ENCODE results near the gene JUND.

DNA sequence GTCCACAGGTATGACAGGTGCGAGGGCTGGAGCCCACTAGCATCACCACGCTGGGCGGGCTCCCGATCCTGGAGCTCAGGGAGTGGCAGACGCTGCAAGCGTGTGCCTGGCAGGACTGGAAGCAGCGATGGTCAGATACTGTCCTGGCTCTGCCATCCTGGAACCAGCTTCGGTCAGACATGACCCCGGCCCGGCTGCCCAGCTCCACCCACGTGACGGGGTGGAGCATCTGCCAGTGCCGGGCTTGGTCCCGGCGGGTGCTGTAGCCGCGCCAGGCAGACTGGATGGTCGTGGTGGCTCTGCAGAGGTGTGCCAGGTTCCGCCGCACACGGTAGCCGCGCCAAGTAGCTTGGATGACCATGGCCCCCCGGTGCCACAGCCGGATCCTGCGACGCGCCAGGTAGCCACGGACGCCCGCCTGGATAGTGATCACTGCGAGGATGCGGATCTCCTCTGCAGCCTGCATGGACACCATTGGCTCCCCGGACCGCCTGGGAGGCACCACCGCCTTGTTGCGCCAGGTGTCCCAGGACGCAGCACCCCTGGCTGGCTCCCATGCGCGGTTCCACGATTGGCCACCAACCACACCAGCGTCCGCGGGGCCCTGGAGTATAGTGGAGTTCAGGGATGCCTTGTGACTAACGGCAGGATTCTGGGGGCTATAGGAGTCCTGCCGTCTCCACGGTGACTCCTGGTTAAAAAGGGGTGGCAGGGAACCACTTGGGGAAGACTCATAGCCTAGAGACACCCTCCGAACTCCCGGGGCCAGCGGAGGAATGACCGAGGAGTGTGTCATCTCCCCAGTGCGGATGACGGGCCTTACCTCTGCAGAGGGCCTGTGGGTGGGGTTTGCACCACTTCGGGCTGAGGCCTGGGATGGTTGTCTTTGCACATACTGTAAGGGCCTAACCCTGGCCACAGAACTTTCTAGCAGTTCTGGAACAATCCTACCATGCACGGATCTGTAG, 23.6 kb downstream of the JUND start:
- TF ChIP-seq BHLHE40 (IDR thresholded peaks at IDR 0.05; ENCODE audit: borderline replicate concordance) (no peak), CTBP1 (IDR thresholded peaks at IDR 0.05; ENCODE audit: borderline replicate concordance) (no peak), HDGF (IDR thresholded peaks at IDR 0.05; ENCODE audit: borderline replicate concordance) (no peak), LEF1 (IDR thresholded peaks at IDR 0.05; ENCODE audit: borderline replicate concordance) (no peak), SUZ12 (IDR thresholded peaks at IDR 0.05) (no peak)
- TF ChIP-seq, protein P1, sequence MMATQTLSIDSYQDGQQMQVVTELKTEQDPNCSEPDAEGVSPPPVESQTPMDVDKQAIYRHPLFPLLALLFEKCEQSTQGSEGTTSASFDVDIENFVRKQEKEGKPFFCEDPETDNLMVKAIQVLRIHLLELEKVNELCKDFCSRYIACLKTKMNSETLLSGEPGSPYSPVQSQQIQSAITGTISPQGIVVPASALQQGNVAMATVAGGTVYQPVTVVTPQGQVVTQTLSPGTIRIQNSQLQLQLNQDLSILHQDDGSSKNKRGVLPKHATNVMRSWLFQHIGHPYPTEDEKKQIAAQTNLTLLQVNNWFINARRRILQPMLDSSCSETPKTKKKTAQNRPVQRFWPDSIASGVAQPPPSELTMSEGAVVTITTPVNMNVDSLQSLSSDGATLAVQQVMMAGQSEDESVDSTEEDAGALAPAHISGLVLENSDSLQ (IDR thresholded peaks at IDR 0.05) = no peak
